ENCODE data around the gene DCTD.

DNA sequence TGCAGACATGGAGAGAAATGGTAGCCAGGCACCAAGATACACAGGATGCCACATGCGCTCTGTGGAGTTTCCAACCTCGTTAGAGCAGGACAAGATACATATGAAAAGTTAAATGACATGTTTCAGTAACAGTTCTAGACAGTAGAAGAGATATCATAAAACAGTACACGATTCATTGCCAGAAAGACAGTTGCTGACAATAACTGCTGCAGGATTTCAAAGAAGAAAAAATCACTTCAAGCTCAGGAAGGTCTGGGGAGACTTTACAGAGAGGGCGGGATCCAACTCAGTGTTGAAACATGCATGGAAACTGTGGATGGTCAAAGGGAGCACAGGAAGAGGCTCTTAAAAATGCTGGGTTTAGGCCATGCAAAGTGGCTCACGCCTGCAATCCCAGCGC lies 31.0 kb downstream of the DCTD start:
- TF ChIP-seq, protein P1, sequence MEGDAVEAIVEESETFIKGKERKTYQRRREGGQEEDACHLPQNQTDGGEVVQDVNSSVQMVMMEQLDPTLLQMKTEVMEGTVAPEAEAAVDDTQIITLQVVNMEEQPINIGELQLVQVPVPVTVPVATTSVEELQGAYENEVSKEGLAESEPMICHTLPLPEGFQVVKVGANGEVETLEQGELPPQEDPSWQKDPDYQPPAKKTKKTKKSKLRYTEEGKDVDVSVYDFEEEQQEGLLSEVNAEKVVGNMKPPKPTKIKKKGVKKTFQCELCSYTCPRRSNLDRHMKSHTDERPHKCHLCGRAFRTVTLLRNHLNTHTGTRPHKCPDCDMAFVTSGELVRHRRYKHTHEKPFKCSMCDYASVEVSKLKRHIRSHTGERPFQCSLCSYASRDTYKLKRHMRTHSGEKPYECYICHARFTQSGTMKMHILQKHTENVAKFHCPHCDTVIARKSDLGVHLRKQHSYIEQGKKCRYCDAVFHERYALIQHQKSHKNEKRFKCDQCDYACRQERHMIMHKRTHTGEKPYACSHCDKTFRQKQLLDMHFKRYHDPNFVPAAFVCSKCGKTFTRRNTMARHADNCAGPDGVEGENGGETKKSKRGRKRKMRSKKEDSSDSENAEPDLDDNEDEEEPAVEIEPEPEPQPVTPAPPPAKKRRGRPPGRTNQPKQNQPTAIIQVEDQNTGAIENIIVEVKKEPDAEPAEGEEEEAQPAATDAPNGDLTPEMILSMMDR (IDR thresholded peaks at IDR 0.05 in 8 of 11, conservative IDR thresholded peaks at IDR 0.05 in 3 of 11) = no peak
- no peak for TF ChIP-seq POLR2A (IDR thresholded peaks at IDR 0.05)
